K562 (cell line): ENCODE measurements around the gene VWA5B1. TPM values are rescaled to one million over a fixed set of nuclear protein-coding genes. Genes with fewer than 3 reads are reported as not detected.
A peak's percentile ranks its signal among the peaks of the same experiment; 100 is the strongest.

Source experiments
- ATAC-seq: fragments of 200-7000 bp; cut with Tn5 transposase; 3 replicates; pipeline ENCODE4 v1.9.1; 2020; ENCODE audit warnings: moderate library complexity
- BruUV-seq: library from RNA; stranded (reverse); fragments of 400-500 nt; replicated peaks from 2 replicates; lab custom pipeline; 2021; lab: Mats Ljungman, UMichigan
- CTCF ChIA-PET: fragments of 300-600 bp; formaldehyde crosslinking; extraction: SDS; loops from one replicate; lab custom pipeline; 2021; ENCODE audit warnings: low intra/inter-chr PET ratio; lab: Yijun Ruan, JAX
- POLR2A ChIA-PET: fragments of 300-600, 350-650 bp; sonication (Branson Sonifier 250); formaldehyde crosslinking; extraction: SDS; loops from one replicate; lab custom pipeline; 2021; ENCODE audit warnings: antibody characterized with exemption, inconsistent platforms; lab: Yijun Ruan, JAX
- DNase-seq, 4 experiments: peaks; one replicate each; pipeline versions ENCODE4 v3.0.0 to v3.0.0-alpha.2; 2011 to 2018; ENCODE audit warnings: low spot score in 3 of 4, mixed read lengths in 3 of 4; ENCODE audit errors: extremely low read depth in 1 of 4
- FAIRE-seq: peaks from 2 replicates; lab custom pipeline; 2011; peaks lifted over from hg19 to GRCh38; lab: Jason Lieb, UNC
- H2AFZ ChIP-seq: 2 replicates; pipeline ENCODE4 v1.6.0; 2011; ENCODE audit warnings: low read depth, low read length, control low read depth, inconsistent platforms
- H3K27ac ChIP-seq: fragments of 200-600 bp; 3 replicates; pipeline ENCODE4 v1.8.0; 2011; ENCODE audit warnings: low read depth, mild to moderate bottlenecking, control low read depth, inconsistent platforms, low read length, moderate library complexity, mixed read lengths; ENCODE audit errors: extremely low read depth
- H3K27me3 ChIP-seq, 2 experiments: fragments of 300-600 bp in 1 of 2; 2 replicates in 1 of 2; 3 replicates in 1 of 2; pipeline versions ENCODE4 v1.6.0 to v1.8.0; 2011; ENCODE audit warnings: inconsistent platforms in 2 of 2, low read length in 2 of 2, mild to moderate bottlenecking in 1 of 2, mixed read lengths in 1 of 2, moderate library complexity in 1 of 2; ENCODE audit not compliant: control insufficient read depth in 2 of 2, insufficient read depth in 2 of 2
- H3K36me3 ChIP-seq: fragments of 300-600 bp; 3 replicates; pipeline ENCODE4 v1.8.0; 2011; ENCODE audit warnings: mild to moderate bottlenecking, low read length, inconsistent platforms; ENCODE audit not compliant: control insufficient read depth, insufficient read depth
- H3K4me1 ChIP-seq, 2 experiments: fragments of 200-600 bp in 1 of 2; replicated peaks in 1 of 2; 2 replicates in 1 of 2; 3 replicates in 1 of 2; pipeline versions ENCODE4 v1.5.1 to v1.8.0; 2011; ENCODE audit warnings: inconsistent platforms in 2 of 2, low read length in 2 of 2, mild to moderate bottlenecking in 1 of 2, mixed read lengths in 1 of 2, moderate library complexity in 1 of 2; ENCODE audit not compliant: control insufficient read depth in 2 of 2, insufficient read depth in 2 of 2
- H3K4me2 ChIP-seq: 2 replicates; pipeline ENCODE4 v1.6.1; 2011; ENCODE audit warnings: low read length, control low read depth, inconsistent platforms, mixed read lengths; ENCODE audit not compliant: insufficient read depth
- H3K4me3 ChIP-seq: fragments of 200-600 bp; sonication (generic), shearing (Covaris generic); 2 replicates; pipeline ENCODE4 v1.5.1; 2016; ENCODE audit warnings: control low read depth, inconsistent platforms
- H3K79me2 ChIP-seq: fragments of 200-600 bp; 3 replicates; pipeline ENCODE4 v1.8.0; 2011; ENCODE audit warnings: low read length, inconsistent platforms; ENCODE audit not compliant: control insufficient read depth, insufficient read depth
- H3K9ac ChIP-seq, 2 experiments: 2 replicates each; pipeline versions ENCODE4 v1.6.0 to v1.6.1; 2011; ENCODE audit warnings: low read depth in 2 of 2, low read length in 2 of 2, control low read depth in 1 of 2, inconsistent platforms in 1 of 2, mild to moderate bottlenecking in 1 of 2, mixed read lengths in 1 of 2; ENCODE audit not compliant: insufficient read depth in 1 of 2
- H3K9me1 ChIP-seq: one replicate; pipeline ENCODE4 v1.6.0; 2011; ENCODE audit warnings: inconsistent platforms, mild to moderate bottlenecking, low read length, moderate library complexity; ENCODE audit not compliant: control insufficient read depth, insufficient read depth
- H3K9me3 ChIP-seq: replicated peaks from 2 replicates; pipeline ENCODE4 v1.5.1; 2011; ENCODE audit warnings: low read depth, low read length, inconsistent platforms; ENCODE audit not compliant: control insufficient read depth, insufficient read depth
- H4K20me1 ChIP-seq: replicated peaks from 2 replicates; pipeline ENCODE4 v1.6.1; 2011; ENCODE audit warnings: low read length, inconsistent platforms, mixed read lengths; ENCODE audit not compliant: control insufficient read depth, insufficient read depth
- JUN ChIP-seq, 2 experiments: sonication (generic) in 1 of 2; formaldehyde crosslinking in 1 of 2; IDR thresholded peaks; 2 replicates each; pipeline versions ENCODE4 v1.6.1 to v1.8.0; 2012 to 2022; ENCODE audit warnings: borderline replicate concordance in 2 of 2, mild to moderate bottlenecking in 2 of 2, improper control_type of control experiment in 1 of 2, low read depth in 1 of 2, low read length in 1 of 2, missing genetic modification reagents in 1 of 2
- XRCC4 ChIP-seq: IDR thresholded peaks from one replicate; pipeline ENCODE4 v1.6.1; 2011; ENCODE audit not compliant: insufficient read depth, insufficient read length; ENCODE audit errors: extremely low read depth
- ZC3H11A ChIP-seq: IDR thresholded peaks from 2 replicates; pipeline ENCODE4 v1.6.1; 2012; ENCODE audit warnings: low read depth, low read length, improper control_type of control experiment
- WGBS: fragments of 100-300 bp; shearing (Covaris generic); methylation state at CpG from one replicate; pipeline ENCODE4 v1.1.6; 2016; ENCODE audit warnings: low coverage, mixed read lengths; ENCODE audit not compliant: insufficient coverage; ENCODE audit errors: missing lambda C conversion rate; 5-methylcytosine and 5-hydroxymethylcytosine counted together
- in situ Hi-C: fragments of 300-500 bp; cut with MboI; formaldehyde crosslinking; loops from 4 replicates; pipeline ENCODE4 v1.15.0; 2018; ENCODE audit warnings: inconsistent platforms, mixed read lengths
- intact Hi-C: fragments of 100-400 bp; cut with micrococcal nuclease; formaldehyde crosslinking; loops from 2 replicates; pipeline ENCODE4 v1.14.2; 2022
- polyA plus RNA-seq, 8 experiments: library from polyadenylated mRNA; depleted of rRNA in 4 of 8; stranded (reverse) in 5 of 8; unstranded in 3 of 8; fragments of >200 nt; fragmentation: Nextera tagmentation in 2 of 8; fragmentation: Illumina TruSeq in 1 of 8; extraction: Ambion mirVana in 2 of 8; extraction: Trizol in 1 of 8; gene quantifications; 2 replicates each; pipeline versions ENCODE4 v1.2.1 to v1.2.3, GENCODE V29; 2011 to 2014; ENCODE audit warnings: inconsistent platforms in 1 of 8, missing spikeins in 1 of 8
- total RNA-seq, 7 experiments: library from RNA; depleted of rRNA in 6 of 7; stranded (reverse); fragments of >200 nt in 6 of 7; fragmentation: Illumina TruSeq in 2 of 7; extraction: Trizol in 2 of 7; gene quantifications; 2 replicates each; pipeline versions ENCODE4 v1.2.1 to v1.2.3, GENCODE V29; 2011 to 2021; ENCODE audit warnings: low replicate concordance in 1 of 7
- TF ChIP-seq, protein P1 (sequence below): fragments of 450-650 bp; formaldehyde crosslinking; IDR thresholded peaks from 2 replicates; pipeline ENCODE4 v1.4.0; 2020; ENCODE audit warnings: mild to moderate bottlenecking, moderate library complexity
- TF ChIP-seq, protein P2 (sequence below): IDR thresholded peaks from 2 replicates; pipeline ENCODE4 v1.6.1; 2011; ENCODE audit warnings: borderline replicate concordance, low read depth, mild to moderate bottlenecking, moderate library complexity, low read length; ENCODE audit not compliant: insufficient read depth, poor library complexity, severe bottlenecking
- TF ChIP-seq, protein P3 (sequence below): IDR thresholded peaks from 3 replicates; pipeline ENCODE4 v1.6.1; 2011; ENCODE audit warnings: borderline replicate concordance, mild to moderate bottlenecking; ENCODE audit not compliant: insufficient read length, insufficient read depth

VWA5B1 gene
- total and polyA plus RNA-seq, 9 of the 15 experiments (the other 6 are each of a cell fraction or from before 2014, with no cell fraction given), result not detected

DNA sequence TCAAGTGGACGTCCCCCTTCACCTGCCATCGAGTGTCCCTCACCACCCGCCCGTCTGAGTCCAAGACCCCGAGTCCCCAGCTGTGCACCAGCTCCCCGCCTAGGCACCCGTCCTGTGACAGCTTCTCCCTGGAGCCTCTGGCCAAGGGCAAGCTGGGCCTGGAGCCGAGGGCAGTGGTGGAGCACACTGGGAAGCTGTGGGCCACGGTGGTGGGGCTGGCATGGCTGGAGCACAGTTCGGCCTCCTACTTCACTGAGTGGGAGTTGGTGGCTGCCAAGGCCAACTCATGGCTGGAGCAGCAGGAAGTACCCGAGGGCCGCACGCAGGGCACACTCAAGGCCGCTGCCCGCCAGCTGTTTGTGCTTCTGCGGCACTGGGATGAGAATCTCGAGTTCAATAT is 63.2 kb downstream of the VWA5B1 start:
- DNase-seq (no peak), ATAC-seq (no peak), FAIRE-seq (no peak)
- BruUV-seq, result no TSS peak
- ChIA-PET CTCF (no interaction called here), POLR2A (interaction anchor here (0.5 to 2.2 kb wide), 2 partner anchors 8 to 212 kb away, joined by 3 to 14 read pairs; no protein-coding TSS in a partner anchor)
- in situ Hi-C loops, result no loop called here
- Histone ChIP-seq H3K4me2 (no peak overlapping the region), H3K9ac (peak overlapping the region in 1 of 2 experiments; percentile 24; a peak in 1 of 4 replicates), H3K79me2 (no peaks in the 10 kb centered on the region), H3K36me3 (no peaks in the 10 kb centered on the region), H3K27me3 (peaks cover 27 to 77% of the 10 kb centered on the region in 2 experiments), H3K9me1 (peaks cover 3% of the 10 kb centered on the region), H3K4me3 (no peak overlapping the region), H4K20me1 (peaks cover 14% of the 10 kb centered on the region; the same call in 1 of the 2 replicates), H2AFZ (no peak overlapping the region), H3K27ac (no peak overlapping the region), H3K9me3 (no peaks in the 10 kb centered on the region), H3K4me1 (no peaks in the 10 kb centered on the region)
- WGBS, result under 1% methylated on average over 17 of the region's 17 CpGs
- intact Hi-C loops, result no loop called here
- TF ChIP-seq JUN (IDR thresholded peaks at IDR 0.05; ENCODE audit: borderline replicate concordance, low read depth, low read length) (no peak), JUN (CRISPR knock-in tag; IDR thresholded peaks at IDR 0.05; ENCODE audit: borderline replicate concordance) (no peak), ZC3H11A (no peak), XRCC4 (no peak)
- TF ChIP-seq, protein P1, sequence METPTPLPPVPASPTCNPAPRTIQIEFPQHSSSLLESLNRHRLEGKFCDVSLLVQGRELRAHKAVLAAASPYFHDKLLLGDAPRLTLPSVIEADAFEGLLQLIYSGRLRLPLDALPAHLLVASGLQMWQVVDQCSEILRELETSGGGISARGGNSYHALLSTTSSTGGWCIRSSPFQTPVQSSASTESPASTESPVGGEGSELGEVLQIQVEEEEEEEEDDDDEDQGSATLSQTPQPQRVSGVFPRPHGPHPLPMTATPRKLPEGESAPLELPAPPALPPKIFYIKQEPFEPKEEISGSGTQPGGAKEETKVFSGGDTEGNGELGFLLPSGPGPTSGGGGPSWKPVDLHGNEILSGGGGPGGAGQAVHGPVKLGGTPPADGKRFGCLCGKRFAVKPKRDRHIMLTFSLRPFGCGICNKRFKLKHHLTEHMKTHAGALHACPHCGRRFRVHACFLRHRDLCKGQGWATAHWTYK (CRISPR knock-in tag), result no peak
- TF ChIP-seq, protein P2, sequence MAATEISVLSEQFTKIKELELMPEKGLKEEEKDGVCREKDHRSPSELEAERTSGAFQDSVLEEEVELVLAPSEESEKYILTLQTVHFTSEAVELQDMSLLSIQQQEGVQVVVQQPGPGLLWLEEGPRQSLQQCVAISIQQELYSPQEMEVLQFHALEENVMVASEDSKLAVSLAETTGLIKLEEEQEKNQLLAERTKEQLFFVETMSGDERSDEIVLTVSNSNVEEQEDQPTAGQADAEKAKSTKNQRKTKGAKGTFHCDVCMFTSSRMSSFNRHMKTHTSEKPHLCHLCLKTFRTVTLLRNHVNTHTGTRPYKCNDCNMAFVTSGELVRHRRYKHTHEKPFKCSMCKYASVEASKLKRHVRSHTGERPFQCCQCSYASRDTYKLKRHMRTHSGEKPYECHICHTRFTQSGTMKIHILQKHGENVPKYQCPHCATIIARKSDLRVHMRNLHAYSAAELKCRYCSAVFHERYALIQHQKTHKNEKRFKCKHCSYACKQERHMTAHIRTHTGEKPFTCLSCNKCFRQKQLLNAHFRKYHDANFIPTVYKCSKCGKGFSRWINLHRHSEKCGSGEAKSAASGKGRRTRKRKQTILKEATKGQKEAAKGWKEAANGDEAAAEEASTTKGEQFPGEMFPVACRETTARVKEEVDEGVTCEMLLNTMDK, result no peak
- TF ChIP-seq, protein P3, sequence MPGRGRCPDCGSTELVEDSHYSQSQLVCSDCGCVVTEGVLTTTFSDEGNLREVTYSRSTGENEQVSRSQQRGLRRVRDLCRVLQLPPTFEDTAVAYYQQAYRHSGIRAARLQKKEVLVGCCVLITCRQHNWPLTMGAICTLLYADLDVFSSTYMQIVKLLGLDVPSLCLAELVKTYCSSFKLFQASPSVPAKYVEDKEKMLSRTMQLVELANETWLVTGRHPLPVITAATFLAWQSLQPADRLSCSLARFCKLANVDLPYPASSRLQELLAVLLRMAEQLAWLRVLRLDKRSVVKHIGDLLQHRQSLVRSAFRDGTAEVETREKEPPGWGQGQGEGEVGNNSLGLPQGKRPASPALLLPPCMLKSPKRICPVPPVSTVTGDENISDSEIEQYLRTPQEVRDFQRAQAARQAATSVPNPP, result no peak
